Ishikawa (cell line): ENCODE results near the gene RALGPS2.

Experiments used
- CREB1 ChIP-seq: IDR thresholded peaks from 2 replicates; pipeline ENCODE4 v1.6.1; 2012; ENCODE audit warnings: low read depth
- EGR1 ChIP-seq: IDR thresholded peaks from 2 replicates; pipeline ENCODE4 v1.6.1; 2012
- EP300 ChIP-seq: IDR thresholded peaks from 2 replicates; pipeline ENCODE4 v1.6.1; 2012; ENCODE audit warnings: borderline replicate concordance
- FOXM1 ChIP-seq: IDR thresholded peaks from 2 replicates; pipeline ENCODE4 v1.6.1; 2012; ENCODE audit warnings: low read depth, borderline replicate concordance
- NFIC ChIP-seq: IDR thresholded peaks from 2 replicates; pipeline ENCODE4 v1.6.1; 2012
- RAD21 ChIP-seq: IDR thresholded peaks from 2 replicates; pipeline ENCODE4 v1.6.1; 2012; ENCODE audit warnings: low read depth
- TAF1 ChIP-seq: IDR thresholded peaks from 2 replicates; pipeline ENCODE4 v1.6.1; 2012; ENCODE audit warnings: low read depth, mild to moderate bottlenecking
- TCF12 ChIP-seq: IDR thresholded peaks from 2 replicates; pipeline ENCODE4 v1.6.1; 2012; ENCODE audit warnings: low read depth
- TEAD4 ChIP-seq: IDR thresholded peaks from 2 replicates; pipeline ENCODE4 v1.6.1; 2012
- YY1 ChIP-seq: IDR thresholded peaks from 2 replicates; pipeline ENCODE4 v1.6.1; 2012; ENCODE audit warnings: low read depth
- TF ChIP-seq, protein P1 (sequence below): IDR thresholded peaks from 2 replicates; pipeline ENCODE4 v1.6.1; 2012
- TF ChIP-seq, protein P2 (sequence below): IDR thresholded peaks from 2 replicates; pipeline ENCODE4 v1.6.1; 2012; ENCODE audit warnings: low read depth, mild to moderate bottlenecking
- TF ChIP-seq, protein P3 (sequence below): IDR thresholded peaks from 2 replicates; pipeline ENCODE4 v1.6.1; 2012

Gene RALGPS2

DNA sequence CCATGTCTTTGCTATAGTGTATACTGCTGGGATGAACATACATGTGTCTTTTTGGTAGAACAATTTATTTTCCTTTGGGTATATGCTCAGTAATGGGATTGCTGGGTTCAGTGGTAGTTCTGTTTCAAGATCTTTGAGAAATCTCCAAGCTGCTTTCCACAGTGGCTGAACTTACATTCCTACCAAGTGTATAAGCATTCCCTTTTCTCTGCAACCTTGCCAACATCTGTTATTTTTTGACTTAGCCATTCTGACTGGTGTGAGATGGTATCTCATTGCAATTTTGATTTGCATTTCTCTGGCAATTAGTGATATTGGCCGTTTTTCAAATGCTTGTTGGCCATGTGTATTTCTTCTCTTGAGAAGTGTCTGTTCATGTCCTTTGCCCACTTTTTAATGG lies 183.3 kb downstream of the RALGPS2 start:
- TF ChIP-seq CREB1, result no peak
- TF ChIP-seq, protein P1, sequence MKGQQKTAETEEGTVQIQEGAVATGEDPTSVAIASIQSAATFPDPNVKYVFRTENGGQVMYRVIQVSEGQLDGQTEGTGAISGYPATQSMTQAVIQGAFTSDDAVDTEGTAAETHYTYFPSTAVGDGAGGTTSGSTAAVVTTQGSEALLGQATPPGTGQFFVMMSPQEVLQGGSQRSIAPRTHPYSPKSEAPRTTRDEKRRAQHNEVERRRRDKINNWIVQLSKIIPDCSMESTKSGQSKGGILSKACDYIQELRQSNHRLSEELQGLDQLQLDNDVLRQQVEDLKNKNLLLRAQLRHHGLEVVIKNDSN, result no peak
- TF ChIP-seq, protein P2, sequence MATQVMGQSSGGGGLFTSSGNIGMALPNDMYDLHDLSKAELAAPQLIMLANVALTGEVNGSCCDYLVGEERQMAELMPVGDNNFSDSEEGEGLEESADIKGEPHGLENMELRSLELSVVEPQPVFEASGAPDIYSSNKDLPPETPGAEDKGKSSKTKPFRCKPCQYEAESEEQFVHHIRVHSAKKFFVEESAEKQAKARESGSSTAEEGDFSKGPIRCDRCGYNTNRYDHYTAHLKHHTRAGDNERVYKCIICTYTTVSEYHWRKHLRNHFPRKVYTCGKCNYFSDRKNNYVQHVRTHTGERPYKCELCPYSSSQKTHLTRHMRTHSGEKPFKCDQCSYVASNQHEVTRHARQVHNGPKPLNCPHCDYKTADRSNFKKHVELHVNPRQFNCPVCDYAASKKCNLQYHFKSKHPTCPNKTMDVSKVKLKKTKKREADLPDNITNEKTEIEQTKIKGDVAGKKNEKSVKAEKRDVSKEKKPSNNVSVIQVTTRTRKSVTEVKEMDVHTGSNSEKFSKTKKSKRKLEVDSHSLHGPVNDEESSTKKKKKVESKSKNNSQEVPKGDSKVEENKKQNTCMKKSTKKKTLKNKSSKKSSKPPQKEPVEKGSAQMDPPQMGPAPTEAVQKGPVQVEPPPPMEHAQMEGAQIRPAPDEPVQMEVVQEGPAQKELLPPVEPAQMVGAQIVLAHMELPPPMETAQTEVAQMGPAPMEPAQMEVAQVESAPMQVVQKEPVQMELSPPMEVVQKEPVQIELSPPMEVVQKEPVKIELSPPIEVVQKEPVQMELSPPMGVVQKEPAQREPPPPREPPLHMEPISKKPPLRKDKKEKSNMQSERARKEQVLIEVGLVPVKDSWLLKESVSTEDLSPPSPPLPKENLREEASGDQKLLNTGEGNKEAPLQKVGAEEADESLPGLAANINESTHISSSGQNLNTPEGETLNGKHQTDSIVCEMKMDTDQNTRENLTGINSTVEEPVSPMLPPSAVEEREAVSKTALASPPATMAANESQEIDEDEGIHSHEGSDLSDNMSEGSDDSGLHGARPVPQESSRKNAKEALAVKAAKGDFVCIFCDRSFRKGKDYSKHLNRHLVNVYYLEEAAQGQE, result no peak
- TF ChIP-seq TCF12, result no peak
- TF ChIP-seq, protein P3, sequence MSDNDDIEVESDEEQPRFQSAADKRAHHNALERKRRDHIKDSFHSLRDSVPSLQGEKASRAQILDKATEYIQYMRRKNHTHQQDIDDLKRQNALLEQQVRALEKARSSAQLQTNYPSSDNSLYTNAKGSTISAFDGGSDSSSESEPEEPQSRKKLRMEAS, result no peak

DNA sequence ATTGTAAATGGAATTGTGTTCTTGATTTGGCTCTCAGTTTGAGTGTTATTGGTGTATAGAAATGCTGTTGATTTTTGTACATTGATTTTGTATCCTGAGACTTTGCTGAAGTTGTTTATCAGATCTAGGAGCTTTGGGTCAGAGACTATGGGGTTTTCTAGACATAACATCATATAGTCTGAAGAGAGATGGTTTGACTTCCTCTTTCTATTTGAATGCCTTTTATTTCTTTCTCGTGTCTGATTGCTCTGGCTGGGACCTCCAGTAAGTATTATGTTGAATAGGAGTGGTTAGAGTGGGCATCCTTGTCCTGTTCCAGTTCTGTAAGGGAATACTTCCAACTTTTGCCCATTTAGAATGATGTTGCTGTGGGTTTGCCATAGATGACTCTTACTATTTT lies 185.0 kb downstream of the RALGPS2 start:
- no peak for TF ChIP-seq TAF1
- no peak for TF ChIP-seq NFIC
- TF ChIP-seq TEAD4, result no peak
- TF ChIP-seq, protein P1, result no peak
- TF ChIP-seq, protein P2, result no peak

DNA sequence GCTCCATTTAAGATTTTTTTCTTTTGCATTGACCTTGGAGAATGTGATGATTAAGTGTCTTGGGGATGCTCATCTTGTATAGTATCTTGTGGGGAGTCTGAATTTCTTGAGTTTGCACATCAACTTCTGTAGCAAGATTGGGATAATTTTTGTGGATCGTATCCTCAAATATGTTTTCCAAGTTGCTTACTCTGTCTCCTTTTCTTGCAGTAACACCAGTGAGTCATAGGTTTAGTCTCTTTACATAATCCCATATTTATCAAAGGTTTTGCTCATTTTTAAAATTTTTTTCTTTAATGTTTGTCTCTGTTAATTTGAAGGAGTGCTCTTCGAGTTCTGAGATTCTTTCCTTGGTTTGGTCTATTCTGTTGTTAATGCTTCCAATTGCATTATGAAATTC lies 187.6 kb downstream of the RALGPS2 start:
- no peak for TF ChIP-seq EGR1
- TF ChIP-seq TAF1, result no peak

DNA sequence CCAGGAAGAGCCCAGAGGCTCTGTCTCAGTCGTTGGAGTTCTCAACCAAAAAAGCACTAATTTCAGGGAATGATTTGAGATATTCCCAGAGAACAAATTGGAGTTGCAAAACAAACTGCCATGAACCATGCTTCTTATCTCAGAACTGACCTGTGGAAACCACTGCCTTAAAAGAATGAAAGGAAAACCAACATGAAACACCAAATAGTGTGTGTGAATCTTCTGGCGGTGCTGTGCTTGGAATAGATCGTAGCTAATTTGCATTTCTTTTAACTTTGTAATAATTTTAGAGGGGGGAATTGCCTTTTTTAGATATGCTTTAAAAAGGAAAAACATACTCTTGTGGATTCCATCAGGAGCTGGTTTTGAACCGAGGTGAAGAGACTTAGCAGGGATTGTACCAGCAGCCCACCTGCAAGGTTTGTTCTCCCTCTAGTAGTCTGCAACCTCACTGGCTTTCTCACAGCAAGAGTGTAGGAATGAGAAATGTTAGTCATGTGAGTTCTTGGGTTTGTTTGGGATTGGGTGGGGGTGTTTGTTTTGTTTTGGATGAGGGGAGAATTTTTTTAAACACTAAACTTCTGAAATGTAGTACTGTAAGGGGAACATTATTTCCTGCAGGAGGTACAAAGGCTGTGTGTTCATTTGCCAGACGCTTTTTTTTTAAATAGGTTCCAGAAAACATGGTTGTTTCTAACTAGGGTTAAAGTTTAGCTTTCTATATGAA lies 191.6 kb downstream of the RALGPS2 start:
- no peak for TF ChIP-seq CREB1
- TF ChIP-seq TAF1, result no peak
- no peak for TF ChIP-seq EGR1
- no peak for TF ChIP-seq RAD21

DNA sequence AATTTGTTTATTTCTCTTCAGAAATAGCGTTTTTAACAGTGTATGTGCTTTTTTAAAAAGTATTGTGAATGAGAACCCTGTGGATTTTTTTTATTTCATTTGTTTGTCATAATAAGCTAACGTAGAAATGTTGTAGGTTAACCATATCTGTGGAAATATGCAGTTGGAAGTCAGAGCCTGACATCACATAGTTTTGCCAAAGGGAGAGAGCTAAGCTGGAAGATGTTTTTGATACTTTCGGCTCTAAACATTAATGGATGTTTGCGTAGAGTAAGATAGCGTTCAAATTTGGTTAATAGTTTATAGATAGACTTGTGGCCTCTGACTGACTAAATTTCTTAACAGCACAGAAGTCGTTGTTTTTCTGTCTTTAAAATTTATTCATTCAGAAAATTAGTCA lies 193.3 kb downstream of the RALGPS2 start:
- TF ChIP-seq NFIC (no peak), YY1 (no peak), TEAD4 (no peak), TAF1 (no peak), FOXM1 (no peak), TCF12 (no peak)
- TF ChIP-seq, protein P2, result no peak

DNA sequence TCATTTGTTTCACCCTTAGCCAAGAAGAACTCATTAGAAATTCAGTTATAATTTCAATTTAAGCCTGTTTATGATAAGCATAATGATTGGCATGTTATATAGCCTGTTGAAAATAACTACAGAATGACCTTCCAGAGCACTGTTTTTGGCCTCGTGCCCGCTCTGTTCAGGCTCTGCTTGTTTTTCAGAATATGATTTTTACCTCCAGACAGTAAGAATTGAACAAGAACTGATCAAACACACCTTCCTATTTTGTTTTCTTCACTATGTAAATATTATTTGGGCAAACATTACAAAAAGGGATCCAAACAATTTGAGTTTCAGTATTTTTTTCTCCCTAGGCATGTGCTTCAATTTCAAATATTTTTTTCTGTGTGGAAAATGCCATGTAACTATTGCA lies 193.9 kb downstream of the RALGPS2 start:
- TF ChIP-seq YY1 (no peak), FOXM1 (no peak), NFIC (no peak), EP300 (no peak), TAF1 (no peak), EGR1 (no peak), RAD21 (no peak)
- TF ChIP-seq, protein P2, result no peak
- TF ChIP-seq, protein P1, result no peak
- TF ChIP-seq, protein P3, result no peak
